ENCODE data around the gene HCN2.

DNA sequence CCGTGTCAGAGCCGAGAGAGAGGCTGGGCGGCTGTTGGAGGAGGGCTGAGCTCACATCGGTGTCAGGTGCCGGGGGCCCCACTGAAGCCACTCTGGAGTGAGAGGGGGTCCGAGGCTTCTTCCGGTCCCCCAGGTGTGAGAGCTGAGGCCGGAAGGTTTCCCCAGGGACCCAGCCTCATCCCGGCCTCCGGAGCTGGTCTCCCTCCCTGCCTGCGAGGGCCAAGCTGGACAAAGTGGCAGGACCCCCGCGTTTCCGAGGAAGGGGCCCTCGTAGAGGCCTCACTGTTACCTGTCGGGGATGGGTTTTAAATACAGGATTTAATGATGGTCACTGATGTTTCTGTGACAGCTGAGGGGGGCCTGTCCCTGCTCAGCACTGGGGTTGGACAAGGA, 6.6 kb downstream of the HCN2 start:
- TF ChIP-seq, protein P1, sequence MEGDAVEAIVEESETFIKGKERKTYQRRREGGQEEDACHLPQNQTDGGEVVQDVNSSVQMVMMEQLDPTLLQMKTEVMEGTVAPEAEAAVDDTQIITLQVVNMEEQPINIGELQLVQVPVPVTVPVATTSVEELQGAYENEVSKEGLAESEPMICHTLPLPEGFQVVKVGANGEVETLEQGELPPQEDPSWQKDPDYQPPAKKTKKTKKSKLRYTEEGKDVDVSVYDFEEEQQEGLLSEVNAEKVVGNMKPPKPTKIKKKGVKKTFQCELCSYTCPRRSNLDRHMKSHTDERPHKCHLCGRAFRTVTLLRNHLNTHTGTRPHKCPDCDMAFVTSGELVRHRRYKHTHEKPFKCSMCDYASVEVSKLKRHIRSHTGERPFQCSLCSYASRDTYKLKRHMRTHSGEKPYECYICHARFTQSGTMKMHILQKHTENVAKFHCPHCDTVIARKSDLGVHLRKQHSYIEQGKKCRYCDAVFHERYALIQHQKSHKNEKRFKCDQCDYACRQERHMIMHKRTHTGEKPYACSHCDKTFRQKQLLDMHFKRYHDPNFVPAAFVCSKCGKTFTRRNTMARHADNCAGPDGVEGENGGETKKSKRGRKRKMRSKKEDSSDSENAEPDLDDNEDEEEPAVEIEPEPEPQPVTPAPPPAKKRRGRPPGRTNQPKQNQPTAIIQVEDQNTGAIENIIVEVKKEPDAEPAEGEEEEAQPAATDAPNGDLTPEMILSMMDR (IDR thresholded peaks at IDR 0.05): no peak
- TF ChIP-seq POLR2A (IDR thresholded peaks at IDR 0.05): no peak
- no peak for TF ChIP-seq POLR2AphosphoS5 (IDR thresholded peaks at IDR 0.05)

All from breast epithelium (tissue), 3 donors.